ENCODE results near the gene CYSLTR2.

CYSLTR2 gene, protein sequence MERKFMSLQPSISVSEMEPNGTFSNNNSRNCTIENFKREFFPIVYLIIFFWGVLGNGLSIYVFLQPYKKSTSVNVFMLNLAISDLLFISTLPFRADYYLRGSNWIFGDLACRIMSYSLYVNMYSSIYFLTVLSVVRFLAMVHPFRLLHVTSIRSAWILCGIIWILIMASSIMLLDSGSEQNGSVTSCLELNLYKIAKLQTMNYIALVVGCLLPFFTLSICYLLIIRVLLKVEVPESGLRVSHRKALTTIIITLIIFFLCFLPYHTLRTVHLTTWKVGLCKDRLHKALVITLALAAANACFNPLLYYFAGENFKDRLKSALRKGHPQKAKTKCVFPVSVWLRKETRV

DNA sequence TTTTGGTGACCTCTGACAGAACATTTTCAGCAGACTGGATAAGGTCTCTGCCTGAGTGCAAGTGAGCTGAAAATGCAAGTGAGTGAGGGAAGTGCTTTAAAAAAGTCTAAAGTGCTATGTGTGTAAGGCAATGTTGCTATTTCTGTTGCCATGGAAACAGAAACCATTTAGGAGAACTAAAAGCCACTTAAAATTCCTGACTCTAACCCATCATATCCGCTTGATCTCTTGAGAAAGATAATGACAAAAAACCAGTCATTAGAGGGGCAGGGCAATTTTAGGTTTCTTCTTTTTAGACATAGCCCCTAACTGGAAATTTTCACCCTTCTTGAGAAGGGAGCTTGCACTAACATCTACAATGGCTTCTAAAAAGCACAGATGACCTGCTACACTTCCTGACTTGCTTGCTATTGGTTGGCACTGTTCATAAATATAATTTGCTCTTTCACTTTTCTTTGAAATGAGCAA lies at the start of gene CYSLTR2:
Gene CYSLTR2, plus strand, starts transcription at position 458 of the 468 bp plus-strand sequence. CDS start 52,889 bp downstream, outside the sequence.
- peak; percentile 63 for DNase-seq (ENCODE audit: low spot score)

DNA sequence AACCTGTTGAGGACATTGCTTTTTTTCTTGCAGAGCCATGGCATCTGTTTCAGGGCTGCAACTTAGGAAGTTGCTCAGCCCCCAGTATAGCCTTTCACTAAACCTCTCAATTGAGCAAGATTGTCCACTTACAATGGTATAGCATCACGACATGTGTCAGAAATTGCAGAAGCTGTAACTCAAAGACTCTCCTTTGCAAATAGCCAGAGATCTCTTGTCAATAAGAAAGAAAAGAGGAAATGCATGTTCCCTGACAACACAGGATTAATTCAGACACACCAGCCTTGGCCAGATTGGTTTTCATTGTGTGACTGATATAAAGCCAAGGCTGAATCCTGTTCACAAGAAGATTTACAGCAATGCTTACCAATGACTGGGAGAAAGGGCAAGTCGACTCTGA lies 38.7 kb upstream of the CYSLTR2 start:
- DNase-seq (ENCODE audit: low spot score), result no peak

DNA sequence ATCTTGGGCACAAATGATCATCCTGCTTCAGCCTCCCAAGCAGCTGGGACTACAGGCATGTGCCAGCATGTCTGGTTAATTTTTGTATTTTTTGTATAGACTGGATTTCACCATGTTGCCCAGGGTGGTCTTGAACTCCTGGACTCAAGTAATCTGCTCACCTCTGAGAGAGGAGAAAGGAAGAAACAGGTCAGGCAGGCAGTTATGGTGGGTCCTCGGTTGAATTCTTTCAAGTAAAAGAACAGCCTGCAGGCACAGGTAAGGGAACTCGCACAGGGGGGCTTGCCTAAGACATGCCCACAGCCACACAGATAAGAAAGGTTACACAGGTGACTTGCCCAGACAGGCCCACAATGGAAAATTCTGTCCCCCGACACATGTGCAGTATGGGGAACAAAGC lies 34.8 kb upstream of the CYSLTR2 start:
- no peak for DNase-seq (ENCODE audit: low spot score)

DNA sequence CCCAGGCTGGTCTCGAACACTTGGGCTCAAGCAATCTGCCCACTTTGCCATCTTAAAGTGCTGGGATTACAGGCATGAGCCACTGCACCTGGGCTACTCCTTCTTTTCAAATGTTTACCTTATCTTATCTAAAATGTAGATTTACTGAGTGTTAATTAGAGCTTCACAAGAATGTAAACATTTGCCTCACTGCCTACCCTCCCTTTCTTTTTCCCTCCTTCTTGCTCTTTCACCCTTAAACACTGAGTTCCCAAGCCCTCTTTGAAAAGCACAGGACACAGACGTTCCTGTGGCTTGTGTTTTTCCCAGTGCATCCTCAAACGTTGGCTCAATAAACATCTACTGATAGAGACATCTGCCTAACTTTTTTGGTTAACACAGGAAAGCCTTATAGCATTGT lies 32.7 kb upstream of the CYSLTR2 start:
- DNase-seq (ENCODE audit: low spot score), result no peak

DNA sequence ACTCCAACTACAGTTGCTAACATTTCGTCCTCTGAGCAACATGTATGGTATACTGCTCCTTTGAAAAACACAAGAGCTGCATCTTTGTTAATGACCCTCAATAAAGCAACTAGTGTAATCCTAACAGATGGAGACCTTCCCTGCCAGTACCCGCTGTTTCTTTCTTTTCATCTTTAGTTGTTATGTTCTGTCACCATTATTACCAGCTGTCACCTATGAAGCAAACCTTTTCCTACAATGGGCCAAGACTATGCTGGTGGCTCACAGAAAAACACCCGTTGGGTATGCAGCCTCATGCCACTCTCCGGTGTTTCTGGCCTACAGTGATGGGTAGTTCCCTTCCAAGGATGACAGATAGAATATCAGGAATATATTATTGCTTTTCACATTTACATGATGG lies 29.7 kb upstream of the CYSLTR2 start:
- DNase-seq (ENCODE audit: low spot score), result no peak

DNA sequence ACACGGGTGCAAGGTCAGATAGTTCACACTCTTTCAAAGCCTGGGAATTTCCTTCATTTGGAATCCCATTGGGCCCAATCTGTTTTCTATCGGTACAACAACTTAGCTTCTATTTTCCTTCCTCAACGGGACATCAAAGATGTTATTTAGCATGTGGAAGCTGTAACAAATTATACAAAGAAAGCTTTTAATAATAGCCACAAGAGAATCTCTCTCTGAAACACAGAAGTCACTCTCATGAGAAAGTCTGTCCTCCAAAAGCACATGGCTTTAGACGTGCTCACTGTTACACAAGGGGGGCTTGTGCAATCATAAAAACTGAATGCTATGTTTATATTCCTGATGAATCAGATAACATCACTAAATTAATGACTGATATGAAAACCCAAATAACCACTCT lies 28.9 kb upstream of the CYSLTR2 start:
- DNase-seq (ENCODE audit: low spot score), result no peak

DNA sequence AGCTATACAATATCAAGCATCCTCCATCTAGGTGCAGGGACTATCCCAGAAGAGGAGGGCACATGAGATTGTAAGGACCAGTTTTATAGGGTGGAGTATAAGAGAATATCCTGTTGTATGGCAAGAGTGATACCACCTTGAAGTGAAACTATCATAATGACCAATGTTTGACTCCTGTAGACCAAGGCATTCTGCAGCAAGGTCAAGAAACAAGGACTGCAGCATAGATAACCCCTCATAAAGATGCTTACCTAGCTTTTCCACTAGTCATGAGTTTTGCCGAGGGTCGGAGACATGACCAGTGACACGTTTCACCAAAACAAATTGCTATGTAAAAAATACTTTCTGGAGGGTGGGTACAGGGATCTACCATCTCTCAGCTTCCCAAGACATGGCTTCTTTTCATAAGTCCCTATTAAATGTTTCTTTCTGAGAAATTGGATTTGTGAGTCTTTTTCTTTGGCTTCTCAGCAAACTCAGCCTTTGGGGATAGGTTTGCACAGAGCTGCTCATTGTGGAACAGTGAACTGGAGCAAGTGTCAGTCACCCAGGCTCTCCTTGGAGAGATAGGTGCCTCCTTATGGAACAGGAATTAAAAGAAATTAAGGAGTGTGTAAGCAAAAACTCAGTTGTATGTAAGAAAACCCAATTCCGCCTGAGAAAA lies 28.2 kb upstream of the CYSLTR2 start:
- no peak for DNase-seq (ENCODE audit: low spot score)

DNA sequence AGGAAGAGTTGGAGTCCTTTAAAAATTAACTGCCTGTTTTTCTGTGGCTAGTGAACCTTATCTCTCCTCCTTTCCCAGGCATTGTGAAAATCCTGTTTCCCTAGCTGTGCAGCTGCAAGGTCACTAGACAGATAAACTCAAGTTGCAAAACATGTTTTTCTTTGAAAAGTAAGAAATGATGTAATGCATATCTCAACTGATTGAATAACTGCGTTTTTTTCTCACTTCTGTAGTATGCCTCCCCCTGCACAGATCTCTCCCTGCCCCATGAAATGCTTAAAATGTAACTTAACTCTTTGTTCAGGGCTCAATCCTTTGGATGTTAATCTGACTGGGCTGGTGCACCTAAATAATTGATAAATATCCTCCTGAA lies 27.7 kb upstream of the CYSLTR2 start:
- no peak for DNase-seq (ENCODE audit: low spot score)

DNA sequence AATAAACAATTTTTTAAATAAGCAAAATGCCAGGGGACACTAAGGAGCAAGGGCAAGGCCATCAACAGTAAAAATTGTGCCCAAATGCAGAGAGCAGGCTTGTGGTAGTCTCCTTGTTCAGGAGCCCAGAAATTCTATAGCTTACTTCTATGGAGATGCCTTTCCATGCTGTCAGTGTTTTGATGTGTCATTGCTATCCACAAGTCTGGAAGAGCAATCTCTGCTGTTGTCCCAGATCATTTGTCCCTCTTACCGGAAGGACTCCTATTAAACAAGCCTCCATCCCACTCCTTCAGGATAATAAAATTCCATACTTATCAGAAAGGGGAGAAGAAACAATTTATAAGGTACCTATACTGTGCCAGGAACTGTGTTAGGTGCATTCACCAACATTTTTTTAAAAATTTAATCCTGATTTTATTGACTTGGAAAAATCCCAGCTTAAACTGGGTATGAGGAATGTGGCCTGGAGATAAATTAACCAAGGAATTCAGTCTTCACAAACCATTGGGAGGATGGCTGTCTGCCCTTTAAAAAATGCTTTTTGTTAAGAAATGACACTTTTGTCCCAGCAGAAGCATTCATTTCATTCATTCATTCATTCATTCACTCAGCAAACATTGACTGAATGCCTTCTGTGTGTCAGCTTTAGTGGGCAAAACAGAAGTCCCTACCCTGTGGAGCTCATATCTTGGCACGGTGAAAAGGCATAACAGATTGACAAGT lies 26.8 kb upstream of the CYSLTR2 start:
- no peak for DNase-seq (ENCODE audit: low spot score)

DNA sequence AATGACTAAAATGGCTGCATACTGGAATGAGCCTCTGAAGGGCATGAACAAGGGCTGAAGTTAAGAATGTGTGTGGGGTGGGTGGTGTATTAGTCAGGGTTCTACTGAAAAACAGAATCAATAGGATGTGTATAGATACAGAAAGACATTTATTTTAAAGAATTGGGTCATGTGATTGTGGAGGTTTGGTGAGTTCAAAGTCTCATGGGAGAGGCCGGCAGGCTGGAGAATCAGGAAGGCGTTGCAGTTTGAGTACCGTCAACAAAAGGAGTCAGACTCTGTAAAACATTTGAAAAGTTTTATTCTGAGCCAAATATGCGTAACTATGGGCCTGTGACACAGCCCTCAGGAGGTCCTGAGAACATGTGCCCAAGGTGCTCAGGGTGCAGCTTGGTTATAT lies 24.5 kb upstream of the CYSLTR2 start:
- no peak for DNase-seq (ENCODE audit: low spot score)

DNA sequence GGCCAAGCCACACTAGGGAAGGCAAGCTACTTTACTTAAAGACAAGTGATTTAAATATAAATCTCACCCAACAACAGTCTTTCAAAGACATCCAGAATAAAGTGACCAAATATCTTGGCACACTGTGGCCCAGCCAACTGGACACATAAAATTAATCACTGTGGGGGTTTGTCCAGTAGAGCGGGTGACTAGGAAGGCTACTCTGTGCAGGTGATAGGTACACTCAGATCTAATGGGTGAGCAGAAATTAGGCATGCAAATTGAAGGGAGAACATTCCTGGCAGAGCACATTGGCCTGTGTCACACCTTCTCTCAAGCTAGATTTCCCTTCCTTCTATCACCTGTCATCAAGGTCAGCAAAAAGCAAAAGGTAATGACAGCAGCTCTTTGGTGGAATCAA lies 23.4 kb upstream of the CYSLTR2 start:
- DNase-seq (ENCODE audit: low spot score), result no peak

DNA sequence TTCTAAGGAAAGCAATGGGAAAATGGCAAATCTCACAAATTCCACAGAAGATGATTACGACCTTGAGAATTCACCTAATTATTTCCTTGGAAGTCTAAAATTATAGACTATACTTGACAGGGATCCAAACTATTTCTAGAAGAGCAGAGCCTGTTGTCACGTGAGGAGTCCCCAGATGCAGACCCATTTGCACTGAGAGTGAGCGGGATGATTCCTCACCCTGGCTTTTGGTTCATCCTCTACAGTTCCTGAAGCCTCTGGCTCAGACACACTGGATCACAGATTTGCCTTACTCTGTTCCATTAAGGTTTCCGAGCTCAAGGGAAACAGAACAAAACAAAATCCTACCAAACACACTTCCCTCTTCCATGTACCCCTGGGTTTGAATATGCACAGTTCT lies 23.0 kb upstream of the CYSLTR2 start:
- DNase-seq (ENCODE audit: low spot score), result no peak

DNA sequence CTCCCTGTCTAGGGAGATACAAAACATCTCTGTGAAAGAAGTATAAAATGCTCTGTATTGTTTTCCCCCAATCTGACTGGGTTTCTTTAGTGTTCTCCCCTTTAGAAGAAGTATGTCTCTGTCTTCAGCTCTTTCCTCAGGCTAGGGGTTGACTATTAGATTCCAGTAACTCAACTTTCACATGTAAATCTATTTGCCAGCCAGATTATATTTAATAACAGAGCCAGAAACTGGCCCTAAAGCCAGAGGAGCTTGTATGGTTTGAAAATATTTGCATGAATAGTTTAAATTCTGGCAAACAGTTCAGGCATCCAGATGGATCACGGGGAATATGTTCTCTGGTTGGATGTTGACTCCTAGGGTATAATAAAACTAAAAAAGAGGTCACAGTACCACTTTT lies 22.3 kb upstream of the CYSLTR2 start:
- DNase-seq (ENCODE audit: low spot score), result no peak

DNA sequence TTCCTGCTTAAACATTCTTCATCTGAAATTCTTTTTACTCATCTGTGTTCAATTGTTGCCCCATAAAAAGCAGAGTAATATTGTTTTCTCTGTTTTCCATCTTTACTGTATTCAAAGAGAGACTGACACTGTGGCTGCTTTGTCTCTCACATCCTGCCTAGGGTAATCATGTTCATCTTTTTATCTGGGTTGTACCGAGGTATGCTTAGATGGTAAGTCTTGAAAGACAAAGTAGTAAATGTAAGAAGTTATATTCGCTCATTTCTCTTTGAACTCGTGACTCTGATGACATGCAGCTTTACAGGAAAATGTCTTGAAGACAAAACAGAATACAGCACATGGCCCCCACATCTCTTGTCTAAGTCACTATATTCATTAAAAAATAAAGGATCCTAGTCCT lies 20.0 kb upstream of the CYSLTR2 start:
- DNase-seq (ENCODE audit: low spot score), result no peak

DNA sequence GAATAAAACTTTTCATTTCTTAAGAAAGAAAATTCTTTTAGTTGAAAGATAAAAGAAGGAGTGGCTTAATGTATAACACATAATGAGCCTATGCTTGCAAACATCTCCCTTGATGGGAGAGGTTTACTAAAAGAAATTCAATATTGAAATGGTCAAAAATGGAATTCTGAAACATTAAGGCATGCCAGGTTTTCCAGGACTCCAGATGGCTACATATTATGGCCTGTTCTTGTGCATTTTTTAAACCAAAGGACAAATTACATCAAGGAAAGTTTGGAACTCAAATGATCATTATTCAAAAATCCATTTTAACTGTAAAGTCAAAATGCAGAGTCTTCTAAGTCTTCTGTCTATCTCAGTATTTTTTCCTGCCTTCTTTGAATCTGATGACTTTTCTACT lies 19.1 kb upstream of the CYSLTR2 start:
- DNase-seq (ENCODE audit: low spot score), result no peak

DNA sequence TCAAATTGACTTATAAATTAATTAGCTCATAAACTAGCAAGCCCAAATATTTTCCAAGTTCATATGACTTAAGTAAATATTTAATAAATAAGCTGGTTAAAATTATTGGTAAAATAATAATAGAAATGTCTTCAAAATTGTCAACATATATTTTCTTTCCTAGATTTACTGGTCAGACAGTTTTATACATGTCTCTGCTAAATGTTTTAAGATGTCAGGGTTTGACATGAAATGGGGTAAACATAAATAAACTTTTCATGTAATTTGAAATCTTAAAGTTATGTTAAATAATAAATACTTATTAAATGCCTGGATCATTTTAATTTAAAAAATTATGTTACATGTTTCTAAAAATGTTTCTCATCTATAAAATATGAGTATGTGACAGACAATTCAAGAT lies 18.3 kb upstream of the CYSLTR2 start:
- no peak for DNase-seq (ENCODE audit: low spot score)

DNA sequence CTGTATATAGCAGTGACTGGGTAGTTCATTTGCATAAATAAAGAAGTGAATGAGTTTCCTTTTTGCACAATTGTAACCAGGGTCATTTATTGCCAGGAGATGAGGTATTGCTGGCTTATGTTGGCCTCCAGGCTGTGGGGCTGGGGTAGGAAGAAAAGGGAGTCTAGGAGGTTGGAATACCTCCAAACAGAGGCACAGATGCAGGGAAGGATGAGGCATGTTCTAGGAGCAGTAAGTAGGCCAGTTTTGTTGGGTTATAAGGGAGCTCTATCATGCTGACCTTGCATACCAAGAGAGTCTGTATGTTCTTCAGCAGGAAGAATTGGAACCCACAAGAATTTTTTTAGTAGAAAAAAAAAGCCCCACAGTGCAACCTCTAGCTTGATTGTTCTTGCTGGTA lies 17.2 kb upstream of the CYSLTR2 start:
- DNase-seq (ENCODE audit: low spot score), result no peak

DNA sequence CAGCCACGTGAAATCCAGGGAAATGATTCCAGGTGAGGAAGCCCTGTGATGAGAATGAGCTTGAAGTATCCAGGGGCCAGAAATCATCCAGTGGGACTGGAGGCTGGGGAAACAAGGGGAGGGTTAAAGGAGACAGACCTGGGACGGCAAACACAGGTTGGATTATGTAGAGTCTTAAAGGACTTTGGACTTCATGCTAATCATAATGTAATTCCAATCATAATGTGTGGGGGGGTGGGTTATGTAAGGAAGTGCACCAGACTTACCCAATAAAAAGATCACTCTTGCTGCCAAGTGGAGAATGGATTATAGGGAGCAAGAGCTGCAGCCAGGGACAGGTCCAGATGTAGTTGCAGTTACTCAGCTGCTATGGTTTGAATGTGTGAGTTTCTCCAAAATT lies 16.1 kb upstream of the CYSLTR2 start:
- no peak for DNase-seq (ENCODE audit: low spot score)

DNA sequence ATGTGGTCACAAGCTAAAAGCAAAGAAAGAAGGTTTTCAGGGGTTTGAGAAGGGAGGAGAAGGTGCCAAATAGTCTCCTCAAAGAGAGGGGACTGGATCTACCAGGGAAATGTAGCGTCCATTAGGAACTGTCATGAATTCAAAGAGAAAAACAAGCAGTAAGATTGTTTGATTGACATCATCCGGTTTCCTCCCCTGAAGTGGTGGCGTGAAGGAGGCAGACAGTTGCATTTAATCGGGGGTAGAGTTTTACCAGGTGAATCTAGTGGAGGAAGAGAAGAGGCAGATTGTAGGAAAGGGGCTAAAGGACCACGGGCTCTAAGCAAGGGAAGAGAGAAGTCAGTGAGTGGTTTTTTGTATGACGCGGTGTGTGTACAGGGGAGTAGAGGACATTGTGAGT lies 13.0 kb upstream of the CYSLTR2 start:
- no peak for DNase-seq (ENCODE audit: low spot score)

DNA sequence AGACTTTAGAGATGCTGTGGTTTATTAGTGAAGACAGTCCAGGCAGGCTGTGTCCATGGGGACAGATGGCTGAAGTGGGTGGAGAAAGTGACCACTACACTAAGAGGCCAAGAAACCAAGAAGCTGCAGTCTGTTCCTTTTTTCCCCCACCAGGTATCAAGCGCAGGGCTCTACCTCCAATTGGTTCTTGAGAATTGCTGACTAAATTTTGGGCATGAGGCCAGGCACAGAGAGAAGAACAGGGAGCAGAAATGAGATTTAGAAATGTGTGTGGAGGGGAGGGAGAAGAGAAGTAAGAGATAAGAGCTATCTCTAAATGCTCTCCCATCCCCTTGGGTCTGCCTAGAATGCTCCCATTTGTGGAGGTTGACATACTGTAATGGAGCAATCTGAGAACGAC lies 12.3 kb upstream of the CYSLTR2 start:
- DNase-seq (ENCODE audit: low spot score), result no peak

DNA sequence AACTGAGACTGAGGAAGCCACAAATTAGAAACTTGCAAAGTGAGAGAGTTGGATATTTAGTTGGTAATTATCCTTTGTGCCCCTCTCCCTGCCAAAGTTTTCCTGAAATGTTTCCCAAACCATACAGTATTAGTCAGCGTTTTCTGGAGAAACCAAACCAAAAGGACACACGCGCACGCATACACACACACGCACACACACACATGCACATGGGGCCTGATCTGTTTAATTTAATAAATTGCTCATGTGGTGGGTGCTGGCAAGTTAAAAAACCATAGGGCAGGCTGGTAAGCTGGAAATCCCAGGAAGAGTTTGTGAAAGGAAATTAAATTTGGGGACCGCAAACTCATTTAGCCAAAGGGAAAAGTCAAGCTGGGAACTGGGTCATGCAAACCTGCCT lies 11.7 kb upstream of the CYSLTR2 start:
- DNase-seq (ENCODE audit: low spot score), result no peak

DNA sequence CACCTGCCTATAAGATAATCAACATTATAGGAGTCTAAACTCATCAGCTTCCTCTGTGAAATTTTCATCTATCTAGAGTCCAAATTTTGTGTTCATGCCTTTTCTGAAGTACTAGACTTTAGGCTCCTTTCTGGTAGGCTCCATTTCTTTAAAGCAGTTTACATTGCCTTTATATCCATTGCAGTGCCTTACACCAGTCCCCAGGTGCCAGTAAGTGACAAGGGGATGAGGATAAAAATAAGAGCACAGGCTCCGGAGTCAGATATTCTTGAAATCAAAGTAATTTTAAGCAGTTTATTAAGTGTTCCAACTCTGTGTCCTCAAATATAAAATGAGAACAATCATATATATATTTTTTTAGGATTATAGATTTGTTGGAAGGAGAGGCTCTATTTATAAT lies 10.6 kb upstream of the CYSLTR2 start:
- DNase-seq (ENCODE audit: low spot score), result no peak

DNA sequence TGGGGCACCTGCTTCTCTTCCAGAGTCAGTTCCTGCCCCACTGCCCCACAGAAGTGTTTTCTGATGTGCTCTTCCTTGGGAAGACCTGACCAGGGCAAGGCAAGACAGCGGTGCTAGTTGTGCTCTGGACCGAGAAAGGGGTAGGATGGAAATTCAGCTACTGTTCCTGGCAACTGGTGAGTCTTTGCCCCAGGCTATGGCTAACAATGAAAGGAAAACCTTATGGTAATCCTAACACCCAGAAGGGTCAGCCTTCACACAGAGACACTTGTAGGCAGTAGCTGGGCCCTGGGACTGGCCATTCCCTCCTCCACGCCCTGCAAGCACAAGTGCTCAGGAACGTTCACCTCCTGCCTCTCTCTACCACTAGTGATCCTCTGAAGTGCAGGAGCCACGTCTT lies 9.6 kb upstream of the CYSLTR2 start:
- no peak for DNase-seq (ENCODE audit: low spot score)
